IPS-20b (cell line): Measurements from ENCODE around the gene MADD.

Experiments used
- H3K27ac ChIP-seq: one replicate; pipeline ENCODE4 v1.5.1; 2013; ENCODE audit warnings: low read length
- H3K27me3 ChIP-seq: 2 replicates; pipeline ENCODE4 v1.6.1; 2013; ENCODE audit warnings: mild to moderate bottlenecking, low read length, inconsistent platforms; ENCODE audit not compliant: insufficient read depth
- H3K36me3 ChIP-seq: 2 replicates; pipeline ENCODE4 v1.6.1; 2013; ENCODE audit warnings: low read depth, mild to moderate bottlenecking, inconsistent platforms, low read length, moderate library complexity; ENCODE audit not compliant: insufficient read depth
- H3K4me1 ChIP-seq: 2 replicates; pipeline ENCODE4 v1.6.1; 2013; ENCODE audit warnings: mild to moderate bottlenecking, control low read depth, inconsistent platforms, low read length, moderate library complexity; ENCODE audit not compliant: insufficient read depth
- H3K4me3 ChIP-seq: 2 replicates; pipeline ENCODE4 v1.5.1; 2013; ENCODE audit warnings: mild to moderate bottlenecking, low read length, inconsistent platforms
- H3K9ac ChIP-seq: 2 replicates; pipeline ENCODE4 v1.6.1; 2013; ENCODE audit warnings: low read depth, mild to moderate bottlenecking, inconsistent platforms, low read length, moderate library complexity
- H3K9me3 ChIP-seq: 2 replicates; pipeline ENCODE4 v1.6.1; 2013; ENCODE audit warnings: mild to moderate bottlenecking, low read depth, low read length, inconsistent platforms; ENCODE audit not compliant: insufficient read depth

The MADD gene

DNA sequence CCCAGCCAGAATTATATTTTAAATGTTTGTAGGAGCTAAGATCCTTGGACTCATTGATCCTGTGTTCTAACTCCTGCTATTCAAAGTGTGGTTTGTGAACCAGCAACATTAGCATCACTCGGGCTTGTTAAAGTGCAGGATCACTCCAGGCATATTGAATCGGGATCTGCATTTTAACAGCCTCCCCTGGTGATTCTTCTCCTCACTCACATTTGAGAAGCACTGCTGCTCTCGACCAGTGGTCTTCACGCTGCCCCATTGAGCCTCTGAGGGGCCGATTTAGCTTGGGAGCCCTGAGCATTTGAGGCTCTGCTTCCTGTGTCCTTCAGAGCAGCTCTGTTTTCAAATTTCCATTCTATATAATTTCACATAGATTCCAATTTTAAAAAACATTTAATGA, 10.9 kb downstream of the MADD start:
- H3K27ac ChIP-seq: no peak overlapping the region
- H3K36me3 ChIP-seq: peaks cover 89% of the 10 kb centered on the region
- H3K4me1 ChIP-seq: peaks cover 3% of the 10 kb centered on the region; the same call in 1 of the 2 replicates

DNA sequence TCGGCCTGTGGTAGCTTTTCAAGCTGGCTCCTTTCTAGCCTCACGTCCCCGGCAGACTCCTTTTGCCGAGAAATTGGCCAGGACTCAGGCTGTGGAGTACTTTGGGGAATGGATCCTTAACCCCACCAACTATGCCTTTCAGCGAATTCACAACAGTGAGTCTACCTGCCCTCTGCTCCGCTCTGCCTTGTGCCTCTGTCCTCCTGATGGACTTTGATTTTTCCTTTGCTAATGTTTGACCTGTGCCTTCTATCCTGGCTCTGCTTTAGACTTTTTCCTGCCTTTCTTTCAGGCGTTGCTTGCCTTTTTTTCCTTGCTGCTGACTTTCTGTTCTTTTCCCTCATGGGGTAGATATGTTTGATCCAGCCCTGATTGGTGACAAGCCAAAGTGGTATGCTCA, 12.5 kb downstream of the MADD start:
- Histone ChIP-seq H3K9ac (no peak overlapping the region), H3K9me3 (no peaks in the 10 kb centered on the region), H3K27me3 (no peaks in the 10 kb centered on the region), H3K27ac (no peak overlapping the region), H3K4me3 (no peak overlapping the region), H3K4me1 (peaks cover 3% of the 10 kb centered on the region; the same call in 1 of the 2 replicates), H3K36me3 (peaks cover 89% of the 10 kb centered on the region)

More for the DNA sequence above, 10.9 kb downstream of the MADD start:
- H3K27me3 ChIP-seq: no peaks in the 10 kb centered on the region
- H3K4me3 ChIP-seq: no peak overlapping the region
- H3K9me3 ChIP-seq: no peaks in the 10 kb centered on the region
- H3K9ac ChIP-seq: no peak overlapping the region; the same call in 1 of the 2 replicates

DNA sequence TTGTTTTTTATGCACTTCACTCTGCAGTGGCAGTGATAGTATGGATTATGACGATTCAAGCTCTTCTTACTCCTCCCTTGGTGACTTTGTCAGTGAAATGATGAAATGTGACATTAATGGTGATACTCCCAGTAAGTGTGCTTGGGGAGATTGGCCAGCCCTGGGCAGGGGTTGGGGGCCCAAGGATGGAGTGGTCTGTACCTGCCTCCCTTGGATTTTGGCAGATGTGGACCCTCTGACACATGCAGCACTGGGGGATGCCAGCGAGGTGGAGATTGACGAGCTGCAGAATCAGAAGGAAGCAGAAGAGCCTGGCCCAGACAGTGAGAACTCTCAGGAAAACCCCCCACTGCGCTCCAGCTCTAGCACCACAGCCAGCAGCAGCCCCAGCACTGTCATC, 14.2 kb downstream of the MADD start:
- Histone ChIP-seq H3K9me3 (no peaks in the 10 kb centered on the region), H3K36me3 (peaks cover 88% of the 10 kb centered on the region), H3K27ac (no peak overlapping the region), H3K27me3 (no peaks in the 10 kb centered on the region), H3K4me3 (no peak overlapping the region), H3K4me1 (peaks cover 3% of the 10 kb centered on the region; the same call in 1 of the 2 replicates), H3K9ac (no peak overlapping the region)

DNA sequence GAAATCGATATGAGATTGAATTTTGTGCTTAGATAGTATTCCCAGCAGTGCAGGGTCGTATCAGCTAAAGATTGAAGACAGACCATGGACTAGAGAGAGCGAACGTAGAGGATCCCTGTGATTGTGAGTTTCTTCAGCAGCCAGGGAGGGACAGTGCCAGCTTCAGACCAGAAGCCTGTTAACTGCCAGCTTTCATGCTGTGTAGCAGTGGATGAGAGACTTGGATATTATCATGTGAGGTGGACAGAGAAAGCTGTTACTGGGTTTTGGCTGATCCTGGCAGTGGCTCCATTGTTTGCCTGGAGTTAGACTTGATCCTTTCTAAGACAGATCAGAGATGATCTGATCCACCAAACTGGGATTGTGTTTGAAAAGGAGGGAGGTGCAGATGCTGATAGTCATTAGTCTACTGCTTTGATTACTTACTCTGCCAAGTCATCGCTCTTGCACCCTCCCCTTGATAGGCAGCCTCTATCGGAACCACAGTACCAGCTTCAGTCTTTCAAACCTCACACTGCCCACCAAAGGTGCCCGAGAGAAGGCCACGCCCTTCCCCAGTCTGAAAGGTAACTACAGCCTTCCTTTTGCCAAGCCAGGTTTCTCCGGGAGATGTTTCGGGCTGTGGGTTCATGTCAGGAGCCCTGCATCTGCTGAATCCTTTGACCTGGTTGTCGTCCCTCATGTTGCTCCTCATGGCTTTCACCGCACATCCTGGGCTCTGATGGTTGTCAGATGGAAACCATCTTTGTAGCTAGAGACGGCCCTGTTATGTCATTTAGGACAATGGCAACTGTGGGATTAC, 16.2 kb downstream of the MADD start:
- H3K27me3 ChIP-seq: no peaks in the 10 kb centered on the region
- H3K27ac ChIP-seq: no peak overlapping the region
- no peak overlapping the region for H3K4me3 ChIP-seq
- no peaks in the 10 kb centered on the region for H3K4me1 ChIP-seq
- no peaks in the 10 kb centered on the region for H3K9me3 ChIP-seq
- peaks cover 90% of the 10 kb centered on the region for H3K36me3 ChIP-seq
- H3K9ac ChIP-seq: no peak overlapping the region

DNA sequence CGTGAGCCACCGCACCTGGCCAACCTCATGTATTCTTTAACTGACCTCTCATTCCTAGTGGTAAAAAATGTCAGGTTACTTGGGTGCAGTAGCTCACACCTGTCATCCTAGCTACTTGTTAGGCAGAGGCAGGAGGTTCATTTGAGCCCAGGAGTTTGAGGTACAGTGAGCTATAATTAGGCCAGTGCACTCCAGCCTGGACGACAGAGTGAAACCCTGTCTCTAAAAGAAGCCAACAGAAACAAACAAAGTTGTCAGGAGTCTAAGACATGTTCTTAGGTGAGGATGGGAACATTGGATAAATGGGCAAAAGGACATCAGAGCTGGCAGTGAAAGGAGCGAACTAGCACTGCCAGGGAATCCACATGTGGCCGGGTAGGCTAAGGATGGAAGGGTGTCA, 18.1 kb downstream of the MADD start:
- H3K4me1 ChIP-seq: no peaks in the 10 kb centered on the region
- no peaks in the 10 kb centered on the region for H3K9me3 ChIP-seq
- H3K27me3 ChIP-seq: no peaks in the 10 kb centered on the region
- H3K4me3 ChIP-seq: no peak overlapping the region
- no peak overlapping the region for H3K9ac ChIP-seq
- peaks cover 93% of the 10 kb centered on the region for H3K36me3 ChIP-seq
- no peak overlapping the region for H3K27ac ChIP-seq

DNA sequence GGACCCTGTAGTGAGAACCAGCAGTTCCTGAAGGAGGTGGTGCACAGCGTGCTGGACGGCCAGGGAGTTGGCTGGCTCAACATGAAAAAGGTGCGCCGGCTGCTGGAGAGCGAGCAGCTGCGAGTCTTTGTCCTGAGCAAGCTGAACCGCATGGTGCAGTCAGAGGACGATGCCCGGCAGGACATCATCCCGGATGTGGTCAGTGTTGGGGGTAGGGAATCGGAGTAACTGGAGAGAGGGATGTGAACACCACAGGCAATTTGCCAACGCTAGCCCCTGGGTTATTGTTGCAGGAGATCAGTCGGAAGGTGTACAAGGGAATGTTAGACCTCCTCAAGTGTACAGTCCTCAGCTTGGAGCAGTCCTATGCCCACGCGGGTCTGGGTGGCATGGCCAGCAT, 19.9 kb downstream of the MADD start:
- no peak overlapping the region for H3K4me3 ChIP-seq

DNA sequence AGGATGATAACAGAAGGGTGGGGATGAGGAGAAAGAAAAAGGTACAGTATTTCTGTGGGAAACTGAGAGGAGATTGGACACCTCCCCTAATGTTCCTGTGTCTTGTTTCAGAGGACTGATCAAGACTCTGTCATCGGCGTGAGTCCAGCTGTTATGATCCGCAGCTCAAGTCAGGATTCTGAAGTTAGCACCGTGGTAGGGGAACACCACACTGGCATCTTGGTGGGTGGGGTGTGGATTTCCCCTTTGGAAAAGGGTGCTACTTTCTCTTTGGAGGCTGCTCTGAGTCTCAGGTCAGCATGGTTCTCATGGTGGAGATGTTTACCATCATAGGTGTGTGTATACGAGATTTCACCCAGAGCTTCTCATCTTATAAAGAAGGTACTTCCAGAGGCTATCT, 25.5 kb downstream of the MADD start:
- no peaks in the 10 kb centered on the region for H3K9me3 ChIP-seq
- no peak overlapping the region for H3K27ac ChIP-seq
- H3K4me1 ChIP-seq: no peaks in the 10 kb centered on the region
- H3K4me3 ChIP-seq: no peak overlapping the region
- H3K9ac ChIP-seq: no peak overlapping the region
- H3K27me3 ChIP-seq: no peaks in the 10 kb centered on the region
- peaks cover 84% of the 10 kb centered on the region for H3K36me3 ChIP-seq

More for the DNA sequence above, 19.9 kb downstream of the MADD start:
- Histone ChIP-seq H3K9ac (no peak overlapping the region), H3K36me3 (peaks cover 92% of the 10 kb centered on the region), H3K4me1 (no peaks in the 10 kb centered on the region), H3K27me3 (no peaks in the 10 kb centered on the region), H3K27ac (no peak overlapping the region), H3K9me3 (no peaks in the 10 kb centered on the region)

DNA sequence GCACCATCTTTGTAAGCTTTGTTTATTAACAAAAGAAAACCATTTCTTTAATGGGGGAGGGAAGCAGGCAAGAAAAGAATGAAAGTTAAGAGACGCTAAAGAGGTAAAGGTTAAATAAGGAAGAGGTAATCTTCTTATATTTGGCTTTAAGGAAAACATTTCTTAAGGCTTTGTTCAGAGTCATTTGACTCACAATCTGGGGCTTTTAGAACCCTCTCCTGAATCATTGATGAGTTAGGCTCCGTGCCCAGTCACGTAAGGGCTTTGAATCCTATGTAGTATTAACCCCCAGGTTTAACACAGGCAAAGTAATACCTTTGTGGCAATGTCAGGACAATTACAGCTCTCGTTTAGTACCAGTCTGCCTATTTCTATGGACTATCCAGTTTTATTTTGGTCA, 26.1 kb downstream of the MADD start:
- Histone ChIP-seq H3K27me3 (no peaks in the 10 kb centered on the region), H3K9ac (no peak overlapping the region), H3K9me3 (no peaks in the 10 kb centered on the region), H3K4me3 (no peak overlapping the region), H3K4me1 (no peaks in the 10 kb centered on the region), H3K27ac (no peak overlapping the region), H3K36me3 (peaks cover 82% of the 10 kb centered on the region)

DNA sequence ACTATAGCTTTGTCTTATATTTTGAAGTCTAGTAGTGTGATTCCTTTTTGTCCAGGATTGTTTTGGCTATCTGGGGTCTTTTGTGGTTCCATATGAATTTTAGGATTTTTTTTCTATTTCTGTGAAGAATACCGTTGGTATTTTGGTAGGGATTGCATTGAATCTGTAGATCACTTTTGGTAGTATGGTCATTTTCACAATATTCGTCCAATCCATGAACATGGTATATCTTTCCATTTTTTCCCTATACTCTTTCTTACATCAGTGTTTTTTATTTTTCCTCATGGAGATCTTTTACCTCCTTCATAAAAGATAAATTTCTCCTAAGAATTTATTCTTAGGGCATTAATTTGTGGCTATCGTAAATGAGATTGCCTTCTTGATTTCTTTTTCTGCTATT, 29.1 kb downstream of the MADD start:
- Histone ChIP-seq H3K4me3 (no peak overlapping the region), H3K9ac (no peak overlapping the region), H3K36me3 (peaks cover 75% of the 10 kb centered on the region), H3K4me1 (no peaks in the 10 kb centered on the region), H3K27ac (no peak overlapping the region), H3K9me3 (no peaks in the 10 kb centered on the region), H3K27me3 (no peaks in the 10 kb centered on the region)

DNA sequence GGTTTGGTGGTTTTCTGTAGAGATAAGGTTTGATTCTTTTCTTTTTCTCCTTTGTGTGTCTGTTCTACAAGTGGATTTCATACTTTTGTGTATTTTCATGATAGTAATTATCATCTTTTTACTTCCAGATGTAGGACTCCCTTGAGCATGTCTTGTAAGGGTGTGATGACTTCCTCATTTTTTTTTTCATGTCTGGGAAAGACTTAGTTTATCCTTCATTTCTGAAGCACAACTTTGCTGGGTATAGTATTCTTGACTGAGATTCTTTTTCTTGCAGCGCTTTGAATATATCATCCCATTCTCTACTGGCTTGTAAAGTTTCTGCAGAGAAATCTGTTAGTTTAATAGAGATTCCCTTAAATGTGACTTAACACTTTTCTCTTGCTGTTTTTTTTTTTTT, 32.9 kb downstream of the MADD start:
- H3K9me3 ChIP-seq: no peaks in the 10 kb centered on the region
- H3K27me3 ChIP-seq: no peaks in the 10 kb centered on the region
- H3K36me3 ChIP-seq: peaks cover 77% of the 10 kb centered on the region
- H3K9ac ChIP-seq: no peak overlapping the region
- H3K4me3 ChIP-seq: no peak overlapping the region
- H3K27ac ChIP-seq: no peak overlapping the region
- H3K4me1 ChIP-seq: no peaks in the 10 kb centered on the region

DNA sequence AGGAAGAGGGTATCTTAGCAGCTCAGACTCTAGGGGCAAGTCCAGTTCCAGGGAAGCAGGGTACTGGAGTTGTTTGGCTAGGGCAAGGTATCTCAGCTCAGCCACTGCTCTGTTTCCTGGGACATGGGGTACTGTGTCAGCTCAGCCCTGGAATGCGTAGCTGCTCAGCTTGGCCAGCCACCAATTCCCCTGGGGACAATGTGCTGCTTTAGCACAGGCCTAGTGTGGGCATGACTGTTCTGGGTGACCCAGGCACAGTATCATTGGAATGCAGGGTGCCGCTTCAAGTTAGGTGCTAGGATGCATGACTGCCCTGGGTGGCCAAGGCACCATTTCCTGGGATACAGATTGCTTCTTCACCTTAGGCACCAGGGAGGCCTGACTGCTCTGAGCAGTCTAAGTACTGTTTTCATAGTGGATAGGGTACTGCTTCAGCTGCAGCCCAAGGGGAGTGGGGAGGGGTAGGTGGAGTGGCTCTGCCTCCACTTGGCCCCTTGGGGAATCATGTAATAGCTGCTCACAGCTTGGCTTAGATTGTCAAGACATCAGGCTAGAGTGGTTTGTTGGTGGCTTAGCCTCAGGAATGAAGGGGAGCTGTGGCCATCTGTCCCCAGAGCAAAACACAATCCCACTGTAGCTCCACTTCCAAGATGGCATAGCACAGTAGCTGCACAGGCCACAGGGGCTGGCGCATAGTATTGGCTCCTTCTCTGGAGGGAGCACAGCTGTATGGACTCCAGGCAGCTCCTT, 36.0 kb downstream of the MADD start:
- Histone ChIP-seq H3K9me3 (no peaks in the 10 kb centered on the region), H3K4me3 (no peak overlapping the region), H3K9ac (no peak overlapping the region), H3K27ac (no peak overlapping the region), H3K27me3 (no peaks in the 10 kb centered on the region), H3K4me1 (no peaks in the 10 kb centered on the region), H3K36me3 (peaks cover 80% of the 10 kb centered on the region)

DNA sequence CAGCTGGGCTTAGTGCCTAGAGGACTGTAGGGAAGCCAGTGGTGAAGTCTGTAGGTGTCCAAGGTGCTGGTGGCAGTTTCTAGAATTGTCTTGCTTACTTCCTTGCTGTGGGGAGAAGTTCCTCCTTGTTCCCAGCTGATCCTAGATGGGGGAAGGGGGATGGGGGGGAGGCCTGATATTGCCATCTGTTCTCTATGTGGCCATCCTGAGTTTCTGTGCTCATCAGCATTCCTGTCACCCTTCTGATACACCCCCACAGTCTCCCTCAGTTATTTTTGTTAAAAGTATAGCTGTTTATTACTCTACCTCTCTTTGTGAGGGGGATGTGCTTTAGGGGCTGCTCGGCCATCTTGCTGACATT, 36.5 kb downstream of the MADD start:
- Histone ChIP-seq H3K9ac (no peak overlapping the region), H3K36me3 (peaks cover 83% of the 10 kb centered on the region)

More for the DNA sequence above, 36.5 kb downstream of the MADD start:
- H3K27me3 ChIP-seq: no peaks in the 10 kb centered on the region
- H3K4me1 ChIP-seq: no peaks in the 10 kb centered on the region
- no peaks in the 10 kb centered on the region for H3K9me3 ChIP-seq
- no peak overlapping the region for H3K4me3 ChIP-seq
- H3K27ac ChIP-seq: no peak overlapping the region
